Thyroid gland (tissue), 4 donors: ENCODE data around the gene PLEKHM1.
"Not testable (repeated sequence)": the region's sequence is repeated elsewhere in the genome, so short reads cannot be mapped to it uniquely, and the experiment has no call there.

Source experiments
- POLR2A ChIP-seq, 2 donors: fragments of 450-650 bp; IDR thresholded peaks; one replicate each; pipeline ENCODE4 v1.6.1; 2017; ENCODE audit warnings: antibody characterized with exemption in 2 of 2, mild to moderate bottlenecking in 2 of 2, moderate library complexity in 1 of 2
- TF ChIP-seq, protein P1 (sequence below), 6 experiments: fragments of 200-600 bp in 3 of 6; fragments of 450-650 bp in 3 of 6; sonication (generic) in 3 of 6; IDR thresholded peaks; one replicate each; pipeline ENCODE4 v1.5.1; 2016 to 2019; ENCODE audit warnings: antibody characterized with exemption in 6 of 6, mild to moderate bottlenecking in 2 of 6, inconsistent platforms in 1 of 6, moderate library complexity in 1 of 6

DNA sequence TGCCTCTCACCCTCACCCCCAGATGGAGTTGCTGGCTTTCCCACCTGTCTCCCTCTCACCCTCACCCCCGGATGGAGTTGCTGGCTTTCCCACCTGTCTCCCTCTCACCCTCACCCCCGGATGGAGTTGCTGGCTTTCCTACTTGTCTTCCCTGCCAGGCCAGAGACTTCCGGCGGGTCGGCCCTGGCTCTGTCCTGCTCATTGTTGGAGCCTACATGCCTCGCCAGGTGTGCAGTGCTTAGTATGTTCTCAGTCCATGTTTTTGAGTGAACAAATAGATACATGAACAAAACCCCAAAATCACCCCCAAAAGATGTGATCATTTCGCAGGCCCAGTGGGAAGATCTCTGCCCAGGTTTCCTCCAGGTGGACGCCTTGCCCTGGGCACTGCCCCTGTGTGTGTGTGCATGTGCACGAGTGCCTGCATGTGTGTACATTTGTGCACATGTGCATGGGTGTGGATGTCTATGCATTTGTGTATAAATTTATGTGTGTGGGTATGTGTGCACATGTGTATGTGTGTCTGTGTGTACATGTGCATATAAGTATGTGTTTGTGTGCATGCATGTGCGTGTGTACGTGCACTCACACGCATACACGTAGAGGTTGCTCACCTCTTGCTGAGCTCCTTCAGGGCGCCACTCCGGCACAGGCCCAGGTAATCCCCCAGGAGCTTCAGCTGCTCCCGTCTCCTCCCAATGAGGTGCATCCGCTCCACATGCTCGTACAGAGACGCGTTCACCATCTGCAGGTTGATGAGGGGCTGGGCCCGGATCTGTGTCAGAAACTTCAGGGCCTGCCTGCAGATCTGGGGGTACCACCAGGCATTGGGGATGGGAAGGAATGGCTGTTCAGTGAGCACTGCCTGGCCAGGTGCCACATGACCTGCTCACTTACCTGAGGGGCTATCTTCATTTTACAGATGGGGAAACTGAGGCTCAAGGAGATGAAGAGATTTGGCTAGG, 45.4 kb downstream of the PLEKHM1 start:
- TF ChIP-seq, protein P1, sequence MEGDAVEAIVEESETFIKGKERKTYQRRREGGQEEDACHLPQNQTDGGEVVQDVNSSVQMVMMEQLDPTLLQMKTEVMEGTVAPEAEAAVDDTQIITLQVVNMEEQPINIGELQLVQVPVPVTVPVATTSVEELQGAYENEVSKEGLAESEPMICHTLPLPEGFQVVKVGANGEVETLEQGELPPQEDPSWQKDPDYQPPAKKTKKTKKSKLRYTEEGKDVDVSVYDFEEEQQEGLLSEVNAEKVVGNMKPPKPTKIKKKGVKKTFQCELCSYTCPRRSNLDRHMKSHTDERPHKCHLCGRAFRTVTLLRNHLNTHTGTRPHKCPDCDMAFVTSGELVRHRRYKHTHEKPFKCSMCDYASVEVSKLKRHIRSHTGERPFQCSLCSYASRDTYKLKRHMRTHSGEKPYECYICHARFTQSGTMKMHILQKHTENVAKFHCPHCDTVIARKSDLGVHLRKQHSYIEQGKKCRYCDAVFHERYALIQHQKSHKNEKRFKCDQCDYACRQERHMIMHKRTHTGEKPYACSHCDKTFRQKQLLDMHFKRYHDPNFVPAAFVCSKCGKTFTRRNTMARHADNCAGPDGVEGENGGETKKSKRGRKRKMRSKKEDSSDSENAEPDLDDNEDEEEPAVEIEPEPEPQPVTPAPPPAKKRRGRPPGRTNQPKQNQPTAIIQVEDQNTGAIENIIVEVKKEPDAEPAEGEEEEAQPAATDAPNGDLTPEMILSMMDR (IDR thresholded peaks at IDR 0.05), result not testable (repeated sequence)
- TF ChIP-seq POLR2A (IDR thresholded peaks at IDR 0.05), result not testable (repeated sequence)
